Neuronal stem cell (in vitro differentiated cells): ENCODE results near the gene ANKRD44.

Source experiments
- DNase-seq: peaks from one replicate; pipeline ENCODE4 v3.0.0-alpha.2; 2013; ENCODE audit warnings: low spot score
- H2AFZ ChIP-seq: one replicate; pipeline ENCODE4 v1.6.1; 2013; ENCODE audit warnings: mild to moderate bottlenecking, low read length, inconsistent platforms
- H2AK5ac ChIP-seq: 2 replicates; pipeline ENCODE4 v1.6.1; 2013; ENCODE audit warnings: low read depth, mild to moderate bottlenecking, inconsistent platforms, low read length, moderate library complexity, mixed read lengths
- H2BK120ac ChIP-seq: 2 replicates; pipeline ENCODE4 v1.6.1; 2013; ENCODE audit warnings: low read depth, mild to moderate bottlenecking, inconsistent platforms, low read length, moderate library complexity, mixed read lengths
- H2BK12ac ChIP-seq: one replicate; pipeline ENCODE4 v1.6.1; 2013; ENCODE audit warnings: low read length, inconsistent platforms
- H2BK15ac ChIP-seq: 2 replicates; pipeline ENCODE4 v1.6.1; 2013; ENCODE audit warnings: mild to moderate bottlenecking, low read length, inconsistent platforms, mixed read lengths
- H2BK5ac ChIP-seq: one replicate; pipeline ENCODE4 v1.6.1; 2013; ENCODE audit warnings: inconsistent platforms, mild to moderate bottlenecking, low read length, moderate library complexity
- H3K14ac ChIP-seq: one replicate; pipeline ENCODE4 v1.6.1; 2013; ENCODE audit warnings: low read length, inconsistent platforms
- H3K18ac ChIP-seq: 2 replicates; pipeline ENCODE4 v1.6.1; 2013; ENCODE audit warnings: low read length, inconsistent platforms
- H3K23ac ChIP-seq: 2 replicates; pipeline ENCODE4 v1.6.1; 2013; ENCODE audit warnings: low read depth, mild to moderate bottlenecking, mixed read lengths, low read length, inconsistent platforms; ENCODE audit not compliant: poor library complexity
- H3K27ac ChIP-seq: replicated peaks from 3 replicates; pipeline ENCODE4 v1.5.1; 2013; ENCODE audit warnings: low read length, inconsistent platforms
- H3K27me3 ChIP-seq, 3 experiments: 2 replicates each; pipeline ENCODE4 v1.6.1; 2013; ENCODE audit warnings: low read length in 3 of 3, mild to moderate bottlenecking in 2 of 3, inconsistent platforms in 1 of 3, low read depth in 1 of 3, mixed read lengths in 1 of 3, moderate library complexity in 1 of 3; ENCODE audit not compliant: control insufficient read depth in 3 of 3, insufficient read depth in 3 of 3
- H3K36me3 ChIP-seq, 2 donors: replicated peaks in 1 of 2; 2 replicates each; pipeline ENCODE4 v1.6.1; 2013; ENCODE audit warnings: low read length in 2 of 2; ENCODE audit not compliant: control insufficient read depth in 2 of 2, insufficient read depth in 2 of 2
- H3K4ac ChIP-seq: 2 replicates; pipeline ENCODE4 v1.6.1; 2013; ENCODE audit warnings: inconsistent platforms, mild to moderate bottlenecking, low read length, moderate library complexity
- H3K4me1 ChIP-seq, 2 donors: 1 replicate in 1 of 2; 2 replicates in 1 of 2; pipeline ENCODE4 v1.6.1; 2013; ENCODE audit warnings: low read length in 2 of 2, low read depth in 1 of 2; ENCODE audit not compliant: control insufficient read depth in 2 of 2, insufficient read depth in 1 of 2
- H3K4me2 ChIP-seq: one replicate; pipeline ENCODE4 v1.6.1; 2013; ENCODE audit warnings: mild to moderate bottlenecking, low read length, inconsistent platforms; ENCODE audit not compliant: insufficient read depth, poor library complexity, severe bottlenecking
- H3K4me3 ChIP-seq, 2 donors: 2 replicates each; pipeline ENCODE4 v1.5.1; 2013; ENCODE audit warnings: low read length in 2 of 2, mild to moderate bottlenecking in 2 of 2, inconsistent platforms in 1 of 2, moderate library complexity in 1 of 2
- H3K79me1 ChIP-seq: one replicate; pipeline ENCODE4 v1.6.1; 2013; ENCODE audit warnings: low read depth, mild to moderate bottlenecking, inconsistent platforms, low read length, moderate library complexity
- H3K9ac ChIP-seq: one replicate; pipeline ENCODE4 v1.6.1; 2013; ENCODE audit warnings: mild to moderate bottlenecking, low read depth, low read length, inconsistent platforms; ENCODE audit not compliant: poor library complexity
- H3K9me3 ChIP-seq, 2 donors: replicated peaks in 1 of 2; 2 replicates each; pipeline versions ENCODE3 to v1.6.1; 2013; ENCODE audit warnings: low read length in 2 of 2, mild to moderate bottlenecking in 2 of 2, inconsistent platforms in 1 of 2, low read depth in 1 of 2, mixed read lengths in 1 of 2, moderate library complexity in 1 of 2; ENCODE audit not compliant: control insufficient read depth in 2 of 2, insufficient read depth in 1 of 2
- H4K8ac ChIP-seq: one replicate; pipeline ENCODE4 v1.6.1; 2013; ENCODE audit warnings: low read depth, mild to moderate bottlenecking, inconsistent platforms, low read length, moderate library complexity
- H4K91ac ChIP-seq: one replicate; pipeline ENCODE4 v1.6.1; 2013; ENCODE audit warnings: low read length, low read depth, mild to moderate bottlenecking, inconsistent platforms; ENCODE audit not compliant: poor library complexity
- WGBS, 2 donors: extraction: QIAGEN DNeasy Blood & Tissue Kit; methylation state at CpG; one replicate each; pipeline ENCODE4 v1.1.7; 2013; ENCODE audit warnings: missing lambda C conversion rate in 2 of 2, mixed read lengths in 1 of 2; ENCODE audit not compliant: insufficient read length in 2 of 2, insufficient replicate concordance in 1 of 2; ENCODE audit errors: extremely low coverage in 2 of 2; 5-methylcytosine and 5-hydroxymethylcytosine counted together

ANKRD44 gene

GRCh38 chr2:196962325-196962724 lies 348.3 kb downstream of the ANKRD44 start:
- Histone ChIP-seq H3K18ac (no peak overlapping the region), H3K4me2 (no peak overlapping the region), H2BK5ac (no peak overlapping the region), H2BK12ac (no peak overlapping the region), H3K79me1 (no peaks in the 10 kb centered on the region), H3K4me3 (no peak overlapping the region), H3K9ac (no peak overlapping the region), H2BK15ac (no peak overlapping the region), H3K9me3 (no peaks in the 10 kb centered on the region), H2BK120ac (no peak overlapping the region), H3K4ac (no peak overlapping the region), H2AK5ac (no peak overlapping the region), H3K23ac (no peak overlapping the region), H2AFZ (no peak overlapping the region), H3K36me3 (no peaks in the 10 kb centered on the region), H4K8ac (no peak overlapping the region), H3K4me1 (peaks cover 0 to 5% of the 10 kb centered on the region in 2 donors), H3K27me3 (peaks cover 0 to 1% (median 0%) of the 10 kb centered on the region in 3 experiments), H3K14ac (no peak overlapping the region), H3K27ac (no peak overlapping the region), H4K91ac (no peak overlapping the region)
- no peak for DNase-seq
- no CpG with 5 or more reads among the region's 2 CpGs for WGBS, 2 donors

DNA sequence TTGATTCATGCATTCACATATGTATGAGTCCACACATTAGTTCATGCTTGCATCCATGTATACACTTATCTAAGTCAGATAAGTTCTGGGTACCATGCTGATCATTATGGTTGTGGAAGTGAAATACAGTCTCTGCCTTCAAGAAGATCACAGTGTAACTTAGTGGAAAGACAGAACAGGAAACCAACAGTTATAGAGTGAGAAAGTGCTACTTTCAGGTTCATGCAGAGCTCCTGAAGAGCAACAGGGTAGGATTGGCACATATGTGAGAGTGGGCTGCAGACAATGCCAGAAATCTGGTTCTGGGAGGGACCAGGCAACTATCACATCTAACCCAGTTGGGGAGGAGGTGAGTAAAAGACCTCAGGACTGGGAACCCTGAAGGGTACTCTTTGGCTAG lies 348.7 kb downstream of the ANKRD44 start:
- H4K8ac ChIP-seq = no peak overlapping the region
- no peak overlapping the region for H3K27ac ChIP-seq
- H2BK15ac ChIP-seq = no peak overlapping the region
- no peak overlapping the region for H3K4me3 ChIP-seq
- no peaks in the 10 kb centered on the region for H3K9me3 ChIP-seq
- H3K9ac ChIP-seq = no peak overlapping the region
- no peak overlapping the region for H3K18ac ChIP-seq
- no peak overlapping the region for H3K23ac ChIP-seq
- H2BK12ac ChIP-seq = no peak overlapping the region
- no peak overlapping the region for H2BK120ac ChIP-seq
- no peak overlapping the region for H3K4me2 ChIP-seq
- H2AK5ac ChIP-seq = no peak overlapping the region
- no peaks in the 10 kb centered on the region for H3K79me1 ChIP-seq
- no peak overlapping the region for H2BK5ac ChIP-seq
- H3K36me3 ChIP-seq = no peaks in the 10 kb centered on the region
- no peak overlapping the region for H2AFZ ChIP-seq
- no peak overlapping the region for H3K14ac ChIP-seq
- H3K4me1 ChIP-seq = peaks cover 0 to 5% of the 10 kb centered on the region in 2 donors
- H3K4ac ChIP-seq = no peak overlapping the region
- peaks cover 0 to 1% (median 0%) of the 10 kb centered on the region in 3 experiments for H3K27me3 ChIP-seq
- DNase-seq = no peak
- no peak overlapping the region for H4K91ac ChIP-seq

GRCh38 chr2:196959734-196960338 lies 350.7 kb downstream of the ANKRD44 start:
- Histone ChIP-seq H3K27ac (no peak overlapping the region), H2BK5ac (no peak overlapping the region), H3K23ac (no peak overlapping the region), H3K4me1 (peaks cover 0 to 3% of the 10 kb centered on the region in 2 donors), H4K91ac (no peak overlapping the region), H2BK15ac (no peak overlapping the region), H3K4me2 (no peak overlapping the region), H2BK120ac (no peak overlapping the region), H3K4me3 (no peak overlapping the region), H3K9ac (no peak overlapping the region), H2AK5ac (no peak overlapping the region), H2BK12ac (no peak overlapping the region), H4K8ac (no peak overlapping the region), H2AFZ (peak overlapping the region; percentile 2), H3K36me3 (no peaks in the 10 kb centered on the region), H3K14ac (no peak overlapping the region), H3K79me1 (no peaks in the 10 kb centered on the region), H3K27me3 (peaks cover 0 to 1% (median 0%) of the 10 kb centered on the region in 3 experiments), H3K9me3 (no peaks in the 10 kb centered on the region), H3K4ac (no peak overlapping the region), H3K18ac (no peak overlapping the region)
- WGBS, 2 donors = no CpG with 5 or more reads among the region's 3 CpGs
- no peak for DNase-seq

DNA sequence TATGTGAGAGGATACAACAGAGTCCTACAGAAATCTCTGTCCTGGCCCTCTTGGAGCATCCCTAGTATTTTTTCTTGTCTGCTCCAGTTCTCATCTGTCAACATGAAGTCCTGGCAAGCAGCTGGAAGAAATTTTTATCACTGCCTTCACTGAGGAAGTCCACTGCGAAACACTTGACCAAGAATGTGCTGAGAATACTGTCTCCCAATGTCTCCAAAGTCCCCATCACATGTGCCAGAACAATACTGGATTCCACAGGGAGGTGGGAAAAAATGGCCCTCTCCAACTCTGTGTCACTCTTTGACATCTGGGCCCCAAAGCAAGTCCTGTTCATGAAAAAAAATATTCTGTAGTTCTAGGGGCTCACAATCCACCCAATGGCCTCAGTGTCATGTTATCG lies 351.3 kb downstream of the ANKRD44 start:
- no peak overlapping the region for H3K9ac ChIP-seq
- no peak overlapping the region for H2BK12ac ChIP-seq
- no peak overlapping the region for H3K14ac ChIP-seq
- H3K18ac ChIP-seq = no peak overlapping the region
- no peak overlapping the region for H2BK5ac ChIP-seq
- peaks cover 0 to 1% (median 0%) of the 10 kb centered on the region in 3 experiments for H3K27me3 ChIP-seq
- H3K9me3 ChIP-seq = no peaks in the 10 kb centered on the region
- no peak overlapping the region for H2AFZ ChIP-seq
- no peaks in the 10 kb centered on the region for H3K36me3 ChIP-seq
- no peak overlapping the region for H3K23ac ChIP-seq
- H3K79me1 ChIP-seq = no peaks in the 10 kb centered on the region
- no peak overlapping the region for H2BK15ac ChIP-seq
- H4K91ac ChIP-seq = no peak overlapping the region
- no peak overlapping the region for H3K4me3 ChIP-seq
- H3K4me1 ChIP-seq = peaks cover 0 to 3% of the 10 kb centered on the region in 2 donors
- no peak overlapping the region for H3K4me2 ChIP-seq
- no peak overlapping the region for H4K8ac ChIP-seq
- no peak for DNase-seq
- peak overlapping the region; percentile 43 for H3K27ac ChIP-seq
- WGBS, 2 donors = no CpG with 5 or more reads among the region's 2 CpGs
- no peak overlapping the region for H2BK120ac ChIP-seq
- no peak overlapping the region for H2AK5ac ChIP-seq
- no peak overlapping the region for H3K4ac ChIP-seq
